GM23338 (cell line): ENCODE data around the gene SLC22A5. TPM values are rescaled to one million over a fixed set of nuclear protein-coding genes. Genes with fewer than 3 reads are reported as not detected.

Experiments
- ATAC-seq: fragments of 200-7000 bp; cut with Tn5 transposase; 3 replicates; pipeline ENCODE4 v1.9.1; 2020
- DNase-seq: peaks from one replicate; pipeline ENCODE4 v3.0.0-alpha.2; 2015; ENCODE audit warnings: low spot score
- H2AFZ ChIP-seq: fragments of 200-600 bp; sonication (generic); 2 replicates; pipeline ENCODE4 v1.8.0; 2016; ENCODE audit warnings: antibody characterized with exemption, mild to moderate bottlenecking, moderate library complexity
- H3F3A ChIP-seq: fragments of 200-600 bp; sonication (generic); replicated peaks from 2 replicates; pipeline ENCODE4 v1.8.0; 2017; ENCODE audit warnings: antibody characterized with exemption, mixed run types, low read depth
- H3K27ac ChIP-seq: fragments of 200-600 bp; sonication (generic); 2 replicates; pipeline ENCODE4 v1.6.1; 2016; ENCODE audit warnings: low read depth
- H3K27me3 ChIP-seq: fragments of 200-600 bp; sonication (generic); 2 replicates; pipeline ENCODE4 v1.8.0; 2016; ENCODE audit warnings: mild to moderate bottlenecking, mixed run types, moderate library complexity; ENCODE audit not compliant: insufficient read depth
- H3K36me3 ChIP-seq: fragments of 200-600 bp; sonication (generic); 2 replicates; pipeline ENCODE4 v1.8.0; 2016; ENCODE audit warnings: mild to moderate bottlenecking; ENCODE audit not compliant: insufficient read depth
- H3K4me1 ChIP-seq: fragments of 200-600 bp; sonication (generic); 2 replicates; pipeline ENCODE4 v1.8.0; 2016; ENCODE audit warnings: mild to moderate bottlenecking, moderate library complexity; ENCODE audit not compliant: insufficient read depth
- H3K4me2 ChIP-seq: fragments of 200-600 bp; sonication (generic); 2 replicates; pipeline ENCODE4 v1.7.1; 2017; ENCODE audit warnings: mixed run types
- H3K4me3 ChIP-seq: fragments of 200-600 bp; sonication (generic); 2 replicates; pipeline ENCODE4 v1.6.1; 2016; ENCODE audit warnings: mixed run types
- H3K79me2 ChIP-seq: fragments of 200-600 bp; sonication (generic); replicated peaks from 2 replicates; pipeline ENCODE4 v1.8.0; 2017; ENCODE audit warnings: mild to moderate bottlenecking; ENCODE audit not compliant: insufficient read depth
- H3K9me2 ChIP-seq: fragments of 200-600 bp; sonication (generic); 2 replicates; pipeline ENCODE4 v1.8.0; 2017; ENCODE audit not compliant: insufficient read depth
- H4K20me1 ChIP-seq: fragments of 200-600 bp; sonication (generic); replicated peaks from 2 replicates; pipeline ENCODE4 v1.8.0; 2017; ENCODE audit warnings: mild to moderate bottlenecking; ENCODE audit not compliant: insufficient read depth
- H3K27ac Mint-ChIP-seq: 2 replicates; pipeline ENCODE4 v1.8.0; 2020; ENCODE audit warnings: inconsistent platforms, mild to moderate bottlenecking, moderate library complexity, mixed read lengths
- H3K27me3 Mint-ChIP-seq: 3 replicates; pipeline ENCODE4 v1.8.0; 2022; ENCODE audit warnings: low read depth, mild to moderate bottlenecking, moderate library complexity, mixed read lengths, inconsistent platforms; ENCODE audit not compliant: insufficient read depth, poor library complexity
- H3K36me3 Mint-ChIP-seq: 3 replicates; pipeline ENCODE4 v1.8.0; 2021; ENCODE audit warnings: low read depth, mild to moderate bottlenecking, inconsistent platforms, moderate library complexity, mixed read lengths
- H3K4me1 Mint-ChIP-seq: 3 replicates; pipeline ENCODE4 v1.8.0; 2020; ENCODE audit warnings: mild to moderate bottlenecking, inconsistent platforms, mixed read lengths
- H3K4me3 Mint-ChIP-seq: 3 replicates; pipeline ENCODE4 v1.8.0; 2021; ENCODE audit warnings: moderate library complexity, mild to moderate bottlenecking, inconsistent platforms, mixed read lengths
- H3K9me3 Mint-ChIP-seq: 3 replicates; pipeline ENCODE4 v1.8.0; 2020; ENCODE audit warnings: moderate library complexity, mild to moderate bottlenecking, inconsistent platforms, mixed read lengths
- CREB1 ChIP-seq: fragments of 250-450 bp; sonication (Bioruptor Pico); IDR thresholded peaks from 2 replicates; pipeline ENCODE4 v1.5.0; 2020; ENCODE audit warnings: low read depth, mild to moderate bottlenecking, moderate library complexity
- CTCF ChIP-seq, 2 experiments: fragments of 200-600 bp in 1 of 2; sonication (generic) in 1 of 2; conservative IDR thresholded peaks; 2 replicates each; pipeline versions ENCODE4 v1.5.1 to v1.6.1; 2016 to 2017; ENCODE audit warnings: antibody characterized with exemption in 2 of 2, low read depth in 2 of 2, mild to moderate bottlenecking in 2 of 2, moderate library complexity in 1 of 2
- ETS1 ChIP-seq: IDR thresholded peaks from 2 replicates; pipeline ENCODE4 v1.6.1; 2016; ENCODE audit warnings: antibody characterized with exemption
- EZH2 ChIP-seq: fragments of 200-600 bp; sonication (generic); IDR thresholded peaks from one replicate; pipeline ENCODE4 v1.8.0; 2017; ENCODE audit warnings: antibody characterized with exemption, mild to moderate bottlenecking, low read depth; ENCODE audit not compliant: unreplicated experiment
- EZH2phosphoT487 ChIP-seq: fragments of 200-600 bp; sonication (generic); IDR thresholded peaks from one replicate; pipeline ENCODE4 v1.8.1; 2018; ENCODE audit warnings: antibody characterized with exemption; ENCODE audit not compliant: unreplicated experiment
- JUNB ChIP-seq: IDR thresholded peaks from one replicate; pipeline ENCODE4 v1.6.1; 2016; ENCODE audit warnings: antibody characterized with exemption; ENCODE audit not compliant: unreplicated experiment
- NANOG ChIP-seq: IDR thresholded peaks from 2 replicates; pipeline ENCODE4 v1.6.1; 2016; ENCODE audit warnings: antibody characterized with exemption, borderline replicate concordance
- POLR2AphosphoS5 ChIP-seq: IDR thresholded peaks from 2 replicates; pipeline ENCODE4 v1.6.1; 2016; ENCODE audit warnings: antibody characterized with exemption, low read depth
- REST ChIP-seq: IDR thresholded peaks from one replicate; pipeline ENCODE4 v1.6.1; 2018; ENCODE audit warnings: antibody characterized with exemption; ENCODE audit not compliant: unreplicated experiment
- STAT1 ChIP-seq: IDR thresholded peaks from one replicate; pipeline ENCODE4 v1.6.1; 2016; ENCODE audit warnings: antibody characterized with exemption; ENCODE audit not compliant: unreplicated experiment
- ZNF114 ChIP-seq: fragments of 250-450 bp; sonication (Bioruptor Pico); IDR thresholded peaks from 2 replicates; pipeline ENCODE4 v1.5.0; 2020; ENCODE audit warnings: mild to moderate bottlenecking, moderate library complexity
- ZNF331 ChIP-seq: fragments of 250-450 bp; sonication (Bioruptor Pico); IDR thresholded peaks from 2 replicates; pipeline ENCODE4 v1.5.0; 2020; ENCODE audit warnings: low read depth, mild to moderate bottlenecking, moderate library complexity
- polyA plus RNA-seq: library from polyadenylated mRNA; unstranded; fragments of >200 nt; fragmentation: Nextera tagmentation; extraction: Ambion mirVana; gene quantifications from 2 replicates; pipeline ENCODE4 v1.2.1, GENCODE V29; 2016
- total RNA-seq: library from RNA; depleted of rRNA; stranded (reverse); fragments of >200 nt; shearing (Covaris generic); gene quantifications from 2 replicates; pipeline ENCODE4 v1.2.3, GENCODE V29; 2014

The SLC22A5 gene
- total and polyA plus RNA-seq, 2 experiments from 2014 or later, result 1.9 to 2.4 TPM

- TF ChIP-seq REST (no peak), JUNB (no peak), EZH2phosphoT487 (no peak), CREB1 (no peak), ETS1 (no peak), NANOG (no peak), STAT1 (no peak)
These were observed 10.5 kb downstream of the SLC22A5 start (continued) for GRCh38 chr5:132380047-132380446.

- Histone ChIP-seq H3K36me3 (no peaks in the 10 kb centered on the region), H3K27ac (no peak overlapping the region), H3K9me2 (no peaks in the 10 kb centered on the region), H3K4me2 (no peak overlapping the region), H3F3A (no peaks in the 10 kb centered on the region), H3K4me1 (no peaks in the 10 kb centered on the region), H3K79me2 (no peaks in the 10 kb centered on the region), H3K4me3 (no peak overlapping the region), H4K20me1 (no peaks in the 10 kb centered on the region), H3K27me3 (no peaks in the 10 kb centered on the region), H2AFZ (no peak overlapping the region)
- Mint-ChIP-seq H3K27ac (no peak overlapping the region), H3K4me3 (no peak overlapping the region), H3K27me3 (peaks cover 4% of the 10 kb centered on the region), H3K36me3 (no peaks in the 10 kb centered on the region), H3K9me3 (no peaks in the 10 kb centered on the region), H3K4me1 (no peaks in the 10 kb centered on the region)
- no peak for ATAC-seq
- DNase-seq, result no peak
- no peak for TF ChIP-seq EZH2
- no peak for TF ChIP-seq NANOG
- TF ChIP-seq ZNF114 (CRISPR knock-in tag), result no peak
- no peak for TF ChIP-seq JUNB
- no peak for TF ChIP-seq STAT1
- no peak for TF ChIP-seq ZNF331 (CRISPR knock-in tag)
- no peak for TF ChIP-seq POLR2AphosphoS5
- no peak for TF ChIP-seq REST
- TF ChIP-seq EZH2phosphoT487, result no peak
- no peak for TF ChIP-seq CTCF (conservative IDR thresholded peaks at IDR 0.05; ENCODE audit: low read depth in 2 of 2)
- no peak for TF ChIP-seq CREB1
- TF ChIP-seq ETS1, result no peak
These were observed 11.2 kb downstream of the SLC22A5 start for GRCh38 chr5:132380741-132381140.
